Activated CD4-positive, alpha-beta T cell treated with anti-CD3 and anti-CD28 coated beads for 1 hour (primary cell): ENCODE data around the gene CSNK2A1.
"Not testable (repeated sequence)": the region's sequence is repeated elsewhere in the genome, so short reads cannot be mapped to it uniquely, and the experiment has no call there.

Source experiments
- DNase-seq: peaks from one replicate; pipeline ENCODE4 v3.0.0-alpha.2; 2020

CSNK2A1 gene

GRCh38 chr20:543369-544152, at the start of gene CSNK2A1:
Gene CSNK2A1 (minus strand): TSS chr20:543790. CDS start chr20:508551, 35,239 bp downstream.
- DNase-seq, result peak; percentile 94

- no peak for DNase-seq
Measured at GRCh38 chr20:592506-592905, 48.9 kb upstream of the CSNK2A1 start.

GRCh38 chr20:591941-592340, 48.4 kb upstream of the CSNK2A1 start:
- no peak for DNase-seq

GRCh38 chr20:588932-589672, 45.5 kb upstream of the CSNK2A1 start:
- no peak for DNase-seq

GRCh38 chr20:588476-588875, 44.9 kb upstream of the CSNK2A1 start:
- no peak for DNase-seq

- no peak for DNase-seq
Measured at GRCh38 chr20:584971-585301, 41.3 kb upstream of the CSNK2A1 start.

- no peak for DNase-seq
Measured at GRCh38 chr20:584161-584970, 40.8 kb upstream of the CSNK2A1 start.

GRCh38 chr20:582204-582603, 38.6 kb upstream of the CSNK2A1 start:
- no peak for DNase-seq

GRCh38 chr20:578940-579690, 35.5 kb upstream of the CSNK2A1 start:
- not testable (repeated sequence) for DNase-seq

GRCh38 chr20:577167-577791, 33.7 kb upstream of the CSNK2A1 start:
- DNase-seq, result no peak

GRCh38 chr20:576156-576555, 32.6 kb upstream of the CSNK2A1 start:
- no peak for DNase-seq

GRCh38 chr20:575230-575629, 31.6 kb upstream of the CSNK2A1 start:
- no peak for DNase-seq

GRCh38 chr20:574297-574942, 30.8 kb upstream of the CSNK2A1 start:
- no peak for DNase-seq

GRCh38 chr20:573414-574296, 30.1 kb upstream of the CSNK2A1 start:
- no peak for DNase-seq

GRCh38 chr20:572727-573126, 29.1 kb upstream of the CSNK2A1 start:
- DNase-seq, result no peak

- DNase-seq, result no peak
Measured at GRCh38 chr20:571754-572441, 28.3 kb upstream of the CSNK2A1 start.

GRCh38 chr20:568673-569415, 25.3 kb upstream of the CSNK2A1 start:
- DNase-seq, result no peak

- no peak for DNase-seq
Measured at GRCh38 chr20:568097-568652, 24.6 kb upstream of the CSNK2A1 start.

GRCh38 chr20:564192-564591, 20.6 kb upstream of the CSNK2A1 start:
- DNase-seq, result no peak
